Measurements from ENCODE around the gene ALDH1L1. TPM values are rescaled to one million over a fixed set of nuclear protein-coding genes. Genes with fewer than 3 reads are reported as not detected.

Gene ALDH1L1
- total RNA-seq, 1 donor from 2014 or later = 3.3 TPM

DNA sequence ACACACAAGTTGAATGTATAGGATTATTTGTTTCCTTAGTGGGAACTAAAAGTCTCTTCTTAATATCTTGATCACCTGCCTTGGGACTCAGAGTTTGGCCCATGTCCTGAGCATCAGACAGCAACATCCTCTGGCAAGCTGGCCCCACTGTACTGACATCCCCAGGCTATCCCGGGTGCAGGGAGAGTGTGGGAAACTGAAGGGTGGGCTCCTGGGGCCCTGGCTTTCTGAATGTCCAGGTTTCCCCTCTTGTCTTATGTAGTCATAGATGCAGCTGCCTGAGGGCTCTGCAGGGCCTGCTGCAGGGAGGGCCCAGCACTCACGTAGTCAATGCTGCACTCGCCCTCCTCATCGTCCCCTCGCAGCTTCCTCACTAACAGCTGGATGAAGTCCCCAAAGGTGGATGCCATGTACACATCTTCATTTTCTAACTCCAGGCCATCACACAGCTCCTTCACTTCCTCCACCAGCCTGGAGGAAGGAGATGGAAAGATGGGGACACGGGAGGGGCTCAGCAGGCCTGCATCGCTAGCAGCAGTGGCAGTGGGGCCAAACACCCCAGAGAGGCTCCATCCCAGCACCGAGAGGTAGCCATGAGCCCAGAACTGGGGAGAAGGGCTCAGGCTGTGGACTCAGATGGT lies 42.8 kb downstream of the ALDH1L1 start:
- Histone ChIP-seq H3K27ac (no peak overlapping the region), H3K9me3 (no peaks in the 10 kb centered on the region), H3K36me3 (no peaks in the 10 kb centered on the region), H3K27me3 (peaks cover 8% of the 10 kb centered on the region), H3K4me1 (no peaks in the 10 kb centered on the region), H3K4me3 (no peak overlapping the region)
- DNase-seq = peak; percentile 33
- intact Hi-C loops (cut with DNase I) = no loop called here
- TF ChIP-seq, protein P1, sequence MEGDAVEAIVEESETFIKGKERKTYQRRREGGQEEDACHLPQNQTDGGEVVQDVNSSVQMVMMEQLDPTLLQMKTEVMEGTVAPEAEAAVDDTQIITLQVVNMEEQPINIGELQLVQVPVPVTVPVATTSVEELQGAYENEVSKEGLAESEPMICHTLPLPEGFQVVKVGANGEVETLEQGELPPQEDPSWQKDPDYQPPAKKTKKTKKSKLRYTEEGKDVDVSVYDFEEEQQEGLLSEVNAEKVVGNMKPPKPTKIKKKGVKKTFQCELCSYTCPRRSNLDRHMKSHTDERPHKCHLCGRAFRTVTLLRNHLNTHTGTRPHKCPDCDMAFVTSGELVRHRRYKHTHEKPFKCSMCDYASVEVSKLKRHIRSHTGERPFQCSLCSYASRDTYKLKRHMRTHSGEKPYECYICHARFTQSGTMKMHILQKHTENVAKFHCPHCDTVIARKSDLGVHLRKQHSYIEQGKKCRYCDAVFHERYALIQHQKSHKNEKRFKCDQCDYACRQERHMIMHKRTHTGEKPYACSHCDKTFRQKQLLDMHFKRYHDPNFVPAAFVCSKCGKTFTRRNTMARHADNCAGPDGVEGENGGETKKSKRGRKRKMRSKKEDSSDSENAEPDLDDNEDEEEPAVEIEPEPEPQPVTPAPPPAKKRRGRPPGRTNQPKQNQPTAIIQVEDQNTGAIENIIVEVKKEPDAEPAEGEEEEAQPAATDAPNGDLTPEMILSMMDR (IDR thresholded peaks at IDR 0.05) = no peak
- ATAC-seq = no peak

DNA sequence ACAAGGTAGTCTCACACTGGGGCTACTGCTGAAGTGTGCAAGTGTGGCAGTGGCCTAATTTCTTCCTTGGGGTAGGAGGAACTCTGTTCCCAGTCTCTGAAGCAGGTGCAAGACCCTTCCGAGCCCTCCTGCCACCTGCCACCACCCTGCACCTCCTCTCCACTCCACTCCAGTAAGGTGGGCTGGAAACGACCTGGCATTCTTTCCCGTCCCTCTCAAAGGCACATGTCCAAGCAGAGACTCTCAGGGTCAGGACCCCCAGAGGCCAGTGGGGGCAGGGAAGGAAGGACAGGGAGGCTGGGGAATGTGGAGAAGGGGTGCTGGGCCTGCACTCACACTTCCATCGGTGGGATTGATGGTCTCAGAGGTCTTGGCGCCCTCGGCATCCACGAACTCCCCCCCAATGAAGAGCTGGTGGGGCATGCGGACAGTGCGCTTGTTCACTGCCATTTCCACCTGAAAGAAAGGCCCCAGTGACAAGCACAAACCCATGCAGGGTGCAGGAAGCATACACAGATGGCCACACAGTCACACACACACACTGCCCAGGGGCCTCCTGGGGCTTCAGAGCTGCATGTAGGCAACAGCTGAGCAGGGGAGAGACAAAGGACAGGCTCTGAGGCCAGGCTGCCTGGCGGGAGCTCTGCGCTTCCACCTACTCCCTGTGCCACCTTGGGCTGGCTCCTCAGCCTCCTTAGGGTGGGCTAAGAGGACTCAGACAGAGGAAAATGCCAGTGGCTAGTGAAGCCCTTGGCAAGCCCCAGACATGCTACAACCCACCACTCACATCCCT lies 43.8 kb downstream of the ALDH1L1 start:
- Histone ChIP-seq H3K4me1 (no peaks in the 10 kb centered on the region), H3K27me3 (peaks cover 8% of the 10 kb centered on the region), H3K27ac (no peak overlapping the region), H3K36me3 (no peaks in the 10 kb centered on the region), H3K9me3 (no peaks in the 10 kb centered on the region), H3K4me3 (no peak overlapping the region)
- DNase-seq (peak; percentile 45), ATAC-seq (no peak)
- intact Hi-C loops (cut with DNase I) = no loop called here
- TF ChIP-seq, protein P1 (IDR thresholded peaks at IDR 0.05) = no peak

DNA sequence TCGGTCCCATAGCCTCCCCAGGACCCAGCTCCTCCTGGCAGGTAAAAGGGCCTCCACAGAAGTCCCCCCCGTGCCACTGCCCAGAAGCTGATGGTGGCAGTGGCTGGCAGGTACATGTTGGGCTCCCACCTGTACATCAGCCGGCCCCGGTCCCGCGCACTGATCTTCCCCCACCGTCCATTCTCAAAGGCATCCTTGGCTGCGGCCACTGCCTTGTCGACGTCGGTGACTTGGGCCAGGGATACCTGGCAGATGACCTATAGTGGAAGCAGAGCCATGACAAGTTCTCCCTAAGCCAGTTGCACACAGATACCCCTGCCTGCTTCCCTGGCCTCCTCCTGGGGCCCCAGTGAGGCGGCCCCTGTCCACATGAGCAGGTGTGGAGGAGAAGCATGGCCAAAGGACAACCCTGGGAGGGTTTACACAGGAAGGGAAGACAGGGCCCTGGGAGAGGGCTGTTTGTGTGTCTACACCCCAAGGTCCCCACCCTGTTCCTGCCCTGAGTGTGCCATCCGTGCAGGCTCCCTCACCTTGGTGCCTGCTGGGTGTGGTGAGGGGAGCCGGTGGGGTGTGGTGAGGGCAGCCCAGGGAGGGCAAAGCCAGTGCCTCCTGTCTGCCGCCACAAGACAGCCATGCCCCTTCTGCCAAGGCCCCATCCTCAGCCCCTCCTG lies 44.8 kb downstream of the ALDH1L1 start:
- Histone ChIP-seq H3K9me3 (no peaks in the 10 kb centered on the region), H3K4me1 (no peaks in the 10 kb centered on the region), H3K27me3 (peaks cover 8% of the 10 kb centered on the region), H3K36me3 (no peaks in the 10 kb centered on the region), H3K27ac (no peak overlapping the region), H3K4me3 (no peak overlapping the region)
- TF ChIP-seq, protein P1 (IDR thresholded peaks at IDR 0.05) = no peak
- ATAC-seq (no peak), DNase-seq (peak; percentile 60)
- intact Hi-C loops (cut with DNase I) = no loop called here

DNA sequence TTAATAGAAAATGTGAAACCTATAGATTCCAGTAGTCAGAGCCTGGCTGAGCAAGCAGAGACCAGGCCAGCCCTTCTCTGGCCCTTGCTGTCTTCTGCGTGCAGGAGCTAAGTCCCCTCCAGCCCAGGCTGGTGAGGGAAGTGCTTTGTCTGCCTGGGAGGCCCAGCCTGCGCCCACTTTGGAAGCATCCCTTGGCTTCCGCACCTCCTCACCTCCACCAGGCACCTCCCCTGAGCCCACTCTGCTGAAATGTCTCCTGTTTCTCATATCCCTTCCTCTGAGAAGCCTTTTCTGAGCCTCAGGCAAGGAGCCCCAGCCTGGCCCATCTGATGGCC lies 45.3 kb downstream of the ALDH1L1 start:
- Histone ChIP-seq H3K4me3 (no peak overlapping the region), H3K9me3 (no peaks in the 10 kb centered on the region), H3K27ac (no peak overlapping the region), H3K4me1 (no peaks in the 10 kb centered on the region), H3K36me3 (no peaks in the 10 kb centered on the region), H3K27me3 (peaks cover 4% of the 10 kb centered on the region)
- DNase-seq (no peak), ATAC-seq (no peak)
- intact Hi-C loops (cut with DNase I) = no loop called here
- TF ChIP-seq, protein P1 (IDR thresholded peaks at IDR 0.05) = no peak

DNA sequence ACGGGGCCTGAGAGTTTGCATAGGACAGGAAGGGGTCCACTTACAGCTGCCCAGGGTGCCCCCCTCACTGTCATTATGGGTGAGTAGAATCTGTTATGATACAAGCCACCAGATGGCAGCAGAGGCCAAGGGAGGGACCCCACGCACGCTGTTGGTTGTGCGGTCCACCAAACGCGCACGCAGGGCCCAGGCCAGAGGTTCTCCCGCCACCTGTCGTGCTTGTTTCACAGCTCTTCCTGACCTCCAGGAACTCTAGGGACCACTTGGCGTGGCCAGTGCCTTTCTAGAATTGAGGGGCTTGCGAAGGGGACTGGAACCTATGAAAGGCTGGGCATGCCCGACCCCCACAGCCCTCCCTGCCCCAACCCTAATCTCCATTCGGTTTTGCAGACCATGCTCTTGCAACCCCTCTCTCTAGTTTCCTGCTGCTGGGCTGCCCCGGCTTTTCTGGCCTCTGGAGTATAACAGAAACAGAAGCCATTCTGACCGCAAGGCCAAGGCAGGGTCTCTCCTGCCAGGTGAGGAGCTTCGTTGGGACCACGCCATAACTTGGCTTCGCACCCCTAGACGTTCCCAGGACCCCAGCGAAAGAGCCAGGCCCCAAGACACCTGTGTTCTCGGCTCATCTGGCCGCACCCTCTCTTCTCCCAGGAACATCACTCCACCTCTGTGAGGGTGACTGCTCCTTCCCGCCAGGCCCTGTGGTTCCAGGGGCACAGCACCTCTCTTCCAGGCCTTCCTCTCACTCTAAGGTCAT lies 46.0 kb downstream of the ALDH1L1 start:
- H3K27ac ChIP-seq = no peak overlapping the region
- H3K36me3 ChIP-seq = no peaks in the 10 kb centered on the region
- H3K27me3 ChIP-seq = no peaks in the 10 kb centered on the region
- H3K9me3 ChIP-seq = no peaks in the 10 kb centered on the region
- intact Hi-C loops (cut with DNase I) = no loop called here
- ATAC-seq = peak; percentile 69
- TF ChIP-seq, protein P1 (IDR thresholded peaks at IDR 0.05) = peak; percentile 76
- DNase-seq = peak; percentile 71
- H3K4me3 ChIP-seq = no peak overlapping the region
- peaks cover 4% of the 10 kb centered on the region for H3K4me1 ChIP-seq
